H1 (cell line): ENCODE measurements around the gene SKAP1. TPM values are rescaled to one million over a fixed set of nuclear protein-coding genes. Genes with fewer than 3 reads are reported as not detected.

Experiments
- ASH2L ChIP-seq: fragments of 200-600, 300-600 bp; sonication (generic); IDR thresholded peaks from one replicate; pipeline ENCODE4 v1.7.1; 2017; ENCODE audit warnings: low read length
- CBX5 ChIP-seq: fragments of 300-800, 300-1000 bp; sonication (generic); IDR thresholded peaks from 2 replicates; pipeline ENCODE4 v1.7.1; 2016; ENCODE audit warnings: antibody characterized with exemption, low read length, low read depth
- CHD2 ChIP-seq: IDR thresholded peaks from 2 replicates; pipeline ENCODE4 v1.6.1; 2012; ENCODE audit warnings: low read length, improper control_type of control experiment
- CREB1 ChIP-seq: IDR thresholded peaks from 2 replicates; pipeline ENCODE4 v1.6.1; 2012; ENCODE audit warnings: inconsistent platforms
- CTBP2 ChIP-seq: IDR thresholded peaks from 2 replicates; pipeline ENCODE4 v1.7.0; 2011; ENCODE audit warnings: borderline replicate concordance, mild to moderate bottlenecking, moderate library complexity, mixed read lengths, low read length; ENCODE audit not compliant: insufficient read depth, insufficient read length
- CTCF ChIP-seq, 3 experiments: IDR thresholded peaks; 1 replicate in 2 of 3; 2 replicates in 1 of 3; pipeline versions ENCODE4 v1.5.1 to v1.6.1; 2011; ENCODE audit warnings: low read length in 3 of 3, mild to moderate bottlenecking in 3 of 3, inconsistent platforms in 2 of 3, low read depth in 1 of 3, moderate library complexity in 1 of 3; ENCODE audit not compliant: insufficient read depth in 1 of 3; ENCODE audit errors: control extremely low read depth in 1 of 3
- EGR1 ChIP-seq: IDR thresholded peaks from 2 replicates; pipeline ENCODE4 v1.6.1; 2011; ENCODE audit warnings: low read depth, low read length, borderline replicate concordance
- EP300 ChIP-seq, 2 experiments: IDR thresholded peaks; 1 replicate in 1 of 2; 2 replicates in 1 of 2; pipeline ENCODE4 v1.6.1; 2011 to 2012; ENCODE audit warnings: low read depth in 2 of 2, low read length in 2 of 2, mild to moderate bottlenecking in 2 of 2, borderline replicate concordance in 1 of 2, inconsistent platforms in 1 of 2, moderate library complexity in 1 of 2
- FOSL1 ChIP-seq: IDR thresholded peaks from 2 replicates; pipeline ENCODE4 v1.6.1; 2011; ENCODE audit warnings: mild to moderate bottlenecking, low read depth, low read length, moderate library complexity; ENCODE audit not compliant: insufficient read depth
- GABPA ChIP-seq: IDR thresholded peaks from 2 replicates; pipeline ENCODE4 v1.6.1; 2011; ENCODE audit warnings: mild to moderate bottlenecking, low read length, moderate library complexity, borderline replicate concordance; ENCODE audit not compliant: insufficient read depth
- HDAC2 ChIP-seq, 2 experiments: fragments of 300-600 bp in 1 of 2; sonication (generic) in 1 of 2; IDR thresholded peaks; 2 replicates each; pipeline ENCODE4 v1.6.1; 2011 to 2012; ENCODE audit warnings: low read depth in 2 of 2, low read length in 2 of 2, mild to moderate bottlenecking in 2 of 2, moderate library complexity in 2 of 2, borderline replicate concordance in 1 of 2, inconsistent platforms in 1 of 2
- NANOG ChIP-seq: IDR thresholded peaks from 2 replicates; pipeline ENCODE4 v1.6.1; 2011; ENCODE audit warnings: low read length, low read depth, mild to moderate bottlenecking, inconsistent platforms; ENCODE audit not compliant: insufficient read depth, poor library complexity, severe bottlenecking
- POLR2A ChIP-seq, 2 experiments: IDR thresholded peaks; 1 replicate in 1 of 2; 2 replicates in 1 of 2; pipeline ENCODE4 v1.6.1; 2011; ENCODE audit warnings: low read depth in 2 of 2, low read length in 2 of 2, mild to moderate bottlenecking in 2 of 2; ENCODE audit errors: control extremely low read depth in 1 of 2
- POLR2AphosphoS5 ChIP-seq: IDR thresholded peaks from 2 replicates; pipeline ENCODE4 v1.6.1; 2011; ENCODE audit warnings: low read depth, low read length
- RXRA ChIP-seq: IDR thresholded peaks from 2 replicates; pipeline ENCODE4 v1.6.1; 2011; ENCODE audit warnings: low read depth, mild to moderate bottlenecking, low read length, moderate library complexity; ENCODE audit not compliant: insufficient read depth
- SIN3A ChIP-seq, 2 experiments: IDR thresholded peaks in 1 of 2; conservative IDR thresholded peaks in 1 of 2; 2 replicates each; pipeline ENCODE4 v1.6.1; 2011 to 2012; ENCODE audit warnings: low read length in 2 of 2, improper control_type of control experiment in 1 of 2, low read depth in 1 of 2, mild to moderate bottlenecking in 1 of 2
- SIX5 ChIP-seq: IDR thresholded peaks from 2 replicates; pipeline ENCODE4 v1.6.1; 2011; ENCODE audit warnings: mild to moderate bottlenecking, low read depth, low read length
- SP2 ChIP-seq: IDR thresholded peaks from 2 replicates; pipeline ENCODE4 v1.6.1; 2012; ENCODE audit warnings: mild to moderate bottlenecking, low read length, inconsistent platforms
- TAF1 ChIP-seq: IDR thresholded peaks from 2 replicates; pipeline ENCODE4 v1.6.1; 2011; ENCODE audit warnings: mild to moderate bottlenecking, low read depth, low read length
- polyA plus RNA-seq, 7 experiments: library from polyadenylated mRNA; depleted of rRNA in 3 of 7; stranded (reverse) in 5 of 7; unstranded in 2 of 7; fragments of >200 nt in 5 of 7; fragments of 200-250 nt in 2 of 7; gene quantifications; 1 replicate in 5 of 7; 2 replicates in 1 of 7; 4 replicates in 1 of 7; pipeline versions ENCODE4 v1.2.1 to v1.2.3, GENCODE V29; 2011 to 2013; ENCODE audit warnings: missing spikeins in 2 of 7, mixed read lengths in 2 of 7
- total RNA-seq: library from RNA; stranded (reverse); fragmentation: NEBNext Ultra II Directional; extraction: Animal tissue kit (Norgen Biotek cat#: 25700); gene quantifications from 2 replicates; pipeline ENCODE4 v1.2.1, GENCODE V29; 2021
- TF ChIP-seq, protein P1 (sequence below): IDR thresholded peaks from 2 replicates; pipeline ENCODE4 v1.6.1; 2011; ENCODE audit warnings: low read length, improper control_type of control experiment

The SKAP1 gene
- total and polyA plus RNA-seq, 2 of the 8 experiments (the other 6 are each of a cell fraction or from before 2014, with no cell fraction given): not detected

DNA sequence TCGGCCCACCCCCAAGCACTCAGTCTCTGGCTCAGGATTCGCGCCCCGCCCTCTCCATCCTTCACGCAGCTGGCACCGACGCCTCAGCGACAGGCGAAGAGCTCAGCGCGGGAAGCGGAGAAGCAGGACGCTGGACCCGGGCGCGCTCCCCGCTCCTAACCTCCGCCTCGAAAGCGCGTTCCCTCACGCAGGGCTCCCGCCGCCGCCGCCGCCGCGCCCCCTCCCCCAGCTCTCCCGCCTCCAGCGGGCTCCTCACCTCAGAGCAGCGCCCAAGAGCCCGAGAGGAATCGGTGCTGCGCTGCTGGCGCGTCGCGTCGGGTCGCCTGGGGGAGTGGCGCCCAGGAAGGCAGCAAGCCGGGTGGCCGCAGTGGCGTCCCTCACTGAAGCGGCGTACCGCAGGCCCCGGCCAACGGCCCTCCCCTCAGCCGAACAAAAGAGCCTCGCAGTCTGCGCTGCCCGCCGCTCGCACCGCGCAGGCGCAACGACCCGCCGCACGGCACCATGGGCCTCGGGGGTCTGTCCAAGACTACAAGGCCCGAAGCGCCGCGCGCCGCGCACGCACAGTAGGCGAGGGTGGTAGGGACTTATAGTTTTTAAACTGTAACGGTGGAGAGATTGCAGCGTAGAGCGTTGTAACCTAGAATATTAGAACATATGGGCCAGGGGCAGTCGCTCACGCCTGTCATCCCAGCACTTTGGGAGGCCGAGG, 328.8 kb downstream of the SKAP1 start, which contains the start of gene CBX1 (continued):
- TF ChIP-seq CTCF (IDR thresholded peaks at IDR 0.05; ENCODE audit: control extremely low read depth in 1 of 3, insufficient read depth in 1 of 3, low read depth in 1 of 3, low read length in 3 of 3) (0 out of 4 replicates have a peak, but pooled peaks of 1 of the 3 experiments have one; percentile 3), ASH2L (peak; percentile 22), CREB1 (peak; percentile 42; the same call in 1 of the 2 replicates), CTBP2 (no peak), POLR2AphosphoS5 (peak; percentile 56), CHD2 (no peak), RXRA (no peak), SP2 (no peak), POLR2A (IDR thresholded peaks at IDR 0.05; ENCODE audit: control extremely low read depth in 1 of 2, low read depth in 2 of 2, low read length in 2 of 2) (peak in 1 of 2 experiments; percentile 43; a peak in 2 of 3 replicates), SIN3A (conservative IDR thresholded peaks at IDR 0.05 in 1 of 2, IDR thresholded peaks at IDR 0.05 in 1 of 2; ENCODE audit: low read depth in 1 of 2, low read length in 2 of 2) (no peak), GABPA (no peak), HDAC2 (IDR thresholded peaks at IDR 0.05; ENCODE audit: borderline replicate concordance in 1 of 2, low read depth in 2 of 2, low read length in 2 of 2) (peak in 1 of 2 experiments; percentile 70; a peak in 1 of 4 replicates), SIX5 (peak; percentile 51; the same call in 1 of the 2 replicates), CBX5 (no peak), NANOG (no peak), FOSL1 (no peak), EP300 (IDR thresholded peaks at IDR 0.05; ENCODE audit: borderline replicate concordance in 1 of 2, low read depth in 2 of 2, low read length in 2 of 2) (0 out of 3 replicates have a peak, but pooled peaks of 1 of the 2 experiments have one; percentile 19), EGR1 (no peak), TAF1 (peak; percentile 57)
- TF ChIP-seq, protein P1, sequence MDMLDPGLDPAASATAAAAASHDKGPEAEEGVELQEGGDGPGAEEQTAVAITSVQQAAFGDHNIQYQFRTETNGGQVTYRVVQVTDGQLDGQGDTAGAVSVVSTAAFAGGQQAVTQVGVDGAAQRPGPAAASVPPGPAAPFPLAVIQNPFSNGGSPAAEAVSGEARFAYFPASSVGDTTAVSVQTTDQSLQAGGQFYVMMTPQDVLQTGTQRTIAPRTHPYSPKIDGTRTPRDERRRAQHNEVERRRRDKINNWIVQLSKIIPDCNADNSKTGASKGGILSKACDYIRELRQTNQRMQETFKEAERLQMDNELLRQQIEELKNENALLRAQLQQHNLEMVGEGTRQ: no peak
